Activated CD4-positive, CD25-positive, alpha-beta regulatory T cell (primary cell): ENCODE measurements around the gene SCNN1A.
A peak's percentile ranks its signal among the peaks of the same experiment; 100 is the strongest.

Source experiments
- DNase-seq, 4 experiments: peaks; one replicate each; lab custom pipeline; 2025; lab: John Stamatoyannopoulos, UW

Gene SCNN1A

GRCh38 chr12:6368906-6369525 is 6.3 kb downstream of the SCNN1A start:
- DNase-seq: no peak

- DNase-seq: no peak
These were observed 7.1 kb downstream of the SCNN1A start for GRCh38 chr12:6367969-6368892.

GRCh38 chr12:6367065-6367968 is 8.0 kb downstream of the SCNN1A start:
- no peak for DNase-seq

GRCh38 chr12:6364044-6364374 is 11.4 kb downstream of the SCNN1A start:
- DNase-seq: no peak

GRCh38 chr12:6363330-6364043 is 11.9 kb downstream of the SCNN1A start:
- peak; percentile 33 to 51 (median 42) for DNase-seq

GRCh38 chr12:6363010-6363329 is 12.4 kb downstream of the SCNN1A start:
- DNase-seq: no peak

GRCh38 chr12:6362403-6362802 is 13.0 kb downstream of the SCNN1A start:
- no peak for DNase-seq

GRCh38 chr12:6361834-6362233 is 13.5 kb downstream of the SCNN1A start:
- DNase-seq: no peak

GRCh38 chr12:6360578-6361490 is 14.5 kb downstream of the SCNN1A start:
- no peak for DNase-seq

GRCh38 chr12:6360080-6360571 is 15.2 kb downstream of the SCNN1A start:
- no peak for DNase-seq

GRCh38 chr12:6358881-6359280 is 16.5 kb downstream of the SCNN1A start:
- no peak for DNase-seq

GRCh38 chr12:6356374-6356820 is 19.0 kb downstream of the SCNN1A start:
- no peak for DNase-seq

GRCh38 chr12:6355491-6356373 is 19.6 kb downstream of the SCNN1A start:
- DNase-seq: no peak

GRCh38 chr12:6354495-6355393 is 20.6 kb downstream of the SCNN1A start:
- DNase-seq: no peak

- DNase-seq: no peak
These were observed 22.9 kb downstream of the SCNN1A start for GRCh38 chr12:6352193-6353173.

GRCh38 chr12:6351622-6352021 is 23.7 kb downstream of the SCNN1A start:
- DNase-seq: no peak
